ENCODE measurements around the gene TMPRSS2.

GRCh38 chr21:41433566-41433965, 74.4 kb downstream of the TMPRSS2 start:
- TF ChIP-seq CTCF (IDR thresholded peaks at IDR 0.05) (no peak), POLR2A (IDR thresholded peaks at IDR 0.05) (no peak)
